GM23248 (cell line): Measurements from ENCODE around the gene FOXR1. TPM values are rescaled to one million over a fixed set of nuclear protein-coding genes. Genes with fewer than 3 reads are reported as not detected.

ENCODE experiments used
- DNase-seq: peaks from one replicate; pipeline ENCODE4 v3.0.0-alpha.2; 2015
- H2AFZ ChIP-seq: fragments of 200-600 bp; sonication (generic); 2 replicates; pipeline ENCODE4 v1.6.1; 2016; ENCODE audit warnings: antibody characterized with exemption
- H3F3A ChIP-seq: fragments of 200-600 bp; sonication (generic); 2 replicates; pipeline ENCODE4 v1.6.1; 2016; ENCODE audit warnings: mild to moderate bottlenecking, antibody characterized with exemption, mixed run types; ENCODE audit not compliant: insufficient read depth
- H3K27ac ChIP-seq: fragments of 200-600 bp; sonication (generic); 2 replicates; pipeline ENCODE4 v1.5.1; 2016; ENCODE audit warnings: mild to moderate bottlenecking
- H3K27me3 ChIP-seq: fragments of 200-600 bp; sonication (generic); replicated peaks from 2 replicates; pipeline ENCODE4 v1.6.1; 2016; ENCODE audit warnings: mild to moderate bottlenecking; ENCODE audit not compliant: insufficient read depth
- H3K36me3 ChIP-seq: fragments of 200-600 bp; sonication (generic); 2 replicates; pipeline ENCODE4 v1.6.1; 2016; ENCODE audit warnings: low read depth, mild to moderate bottlenecking
- H3K4me1 ChIP-seq: fragments of 200-600 bp; sonication (generic); 2 replicates; pipeline ENCODE4 v1.6.1; 2016; ENCODE audit warnings: mild to moderate bottlenecking; ENCODE audit not compliant: insufficient read depth
- H3K4me2 ChIP-seq: fragments of 200-600 bp; sonication (generic); one replicate; pipeline ENCODE4 v1.6.1; 2016; ENCODE audit warnings: mild to moderate bottlenecking; ENCODE audit not compliant: unreplicated experiment
- H3K4me3 ChIP-seq: fragments of 200-600 bp; sonication (generic); 2 replicates; pipeline ENCODE4 v1.5.1; 2016; ENCODE audit warnings: mild to moderate bottlenecking
- H3K79me2 ChIP-seq: fragments of 200-600 bp; sonication (generic); 2 replicates; pipeline ENCODE4 v1.6.1; 2016; ENCODE audit warnings: mild to moderate bottlenecking; ENCODE audit not compliant: insufficient read depth
- H3K9ac ChIP-seq: fragments of 200-600 bp; sonication (generic); 2 replicates; pipeline ENCODE4 v1.6.1; 2016; ENCODE audit warnings: mild to moderate bottlenecking
- H3K9me2 ChIP-seq: fragments of 200-600 bp; sonication (generic); 2 replicates; pipeline ENCODE4 v1.6.1; 2016; ENCODE audit warnings: mixed run types, mild to moderate bottlenecking, moderate library complexity; ENCODE audit not compliant: insufficient read depth
- H3K9me3 ChIP-seq: fragments of 200-600 bp; sonication (generic); one replicate; pipeline ENCODE4 v1.6.1; 2017; ENCODE audit warnings: low read depth
- H4K20me1 ChIP-seq: fragments of 200-600 bp; sonication (generic); 2 replicates; pipeline ENCODE4 v1.6.0; 2016; ENCODE audit not compliant: insufficient read depth
- EZH2 ChIP-seq: fragments of 200-600 bp; sonication (generic); IDR thresholded peaks from 2 replicates; pipeline ENCODE4 v1.6.1; 2018; ENCODE audit warnings: antibody characterized with exemption, mild to moderate bottlenecking; ENCODE audit not compliant: insufficient read depth, poor library complexity, severe bottlenecking
- EZH2phosphoT487 ChIP-seq: fragments of 200-600 bp; sonication (generic); IDR thresholded peaks from 2 replicates; pipeline ENCODE4 v1.6.1; 2018; ENCODE audit warnings: antibody characterized with exemption, moderate library complexity, mild to moderate bottlenecking, low read depth; ENCODE audit not compliant: insufficient read depth
- WGBS, 2 experiments: methylation state at CpG; one replicate each; pipeline ENCODE4 v1.1.6; 2015 to 2017; ENCODE audit warnings: low lambda C conversion rate in 2 of 2, low coverage in 1 of 2; ENCODE audit errors: missing lambda C conversion rate in 2 of 2; 5-methylcytosine and 5-hydroxymethylcytosine counted together
- in situ Hi-C: fragments of 300-500 bp; cut with MboI; formaldehyde crosslinking; loops from 2 replicates; pipeline ENCODE4 v1.15.0; 2020
- polyA plus RNA-seq: library from polyadenylated mRNA; unstranded; fragments of >200 nt; fragmentation: Nextera tagmentation; extraction: Ambion mirVana; gene quantifications from 2 replicates; pipeline ENCODE4 v1.2.1, GENCODE V29; 2016
- total RNA-seq: library from RNA; depleted of rRNA; stranded (reverse); fragments of >200 nt; shearing (Covaris generic); gene quantifications from 2 replicates; pipeline ENCODE4 v1.2.3, GENCODE V29; 2014

The FOXR1 gene
- total and polyA plus RNA-seq, 2 experiments from 2014 or later: not detected

- H3K4me1 ChIP-seq: peaks cover 9% of the 10 kb centered on the region; the same call in 1 of the 2 replicates
These were observed 40.0 kb upstream of the FOXR1 start for GRCh38 chr11:118931571-118931970.

GRCh38 chr11:118933486-118933885, 38.1 kb upstream of the FOXR1 start:
- DNase-seq: peak; percentile 37
- no peak overlapping the region for H3K27ac ChIP-seq
- H3K4me3 ChIP-seq: no peak overlapping the region
- TF ChIP-seq EZH2: no peak
- no peak for TF ChIP-seq EZH2phosphoT487
- peaks cover 6% of the 10 kb centered on the region for H3F3A ChIP-seq
- no peaks in the 10 kb centered on the region for H3K9me2 ChIP-seq
- H4K20me1 ChIP-seq: no peaks in the 10 kb centered on the region
- no peaks in the 10 kb centered on the region for H3K79me2 ChIP-seq
- no peaks in the 10 kb centered on the region for H3K9me3 ChIP-seq
- in situ Hi-C loops: no loop called here
- H3K36me3 ChIP-seq: no peaks in the 10 kb centered on the region
- no peaks in the 10 kb centered on the region for H3K27me3 ChIP-seq
- H3K9ac ChIP-seq: no peak overlapping the region
- no peak overlapping the region for H2AFZ ChIP-seq
- peaks cover 11% of the 10 kb centered on the region for H3K4me1 ChIP-seq
- WGBS, 2 experiments: 11 to 14% methylated on average over 4 of the region's 4 CpGs
- no peak overlapping the region for H3K4me2 ChIP-seq

More at GRCh38 chr11:118931571-118931970, 40.0 kb upstream of the FOXR1 start:
- Histone ChIP-seq H3K9ac (no peak overlapping the region), H3K9me2 (no peaks in the 10 kb centered on the region), H3K9me3 (no peaks in the 10 kb centered on the region), H3K79me2 (0 out of 2 replicates have a peak, but pooled peaks cover 9% of the 10 kb centered on the region), H3K27me3 (no peaks in the 10 kb centered on the region), H3K4me2 (no peak overlapping the region), H2AFZ (no peak overlapping the region), H3K36me3 (no peaks in the 10 kb centered on the region), H4K20me1 (no peaks in the 10 kb centered on the region), H3F3A (0 out of 2 replicates have a peak, but pooled peaks cover 6% of the 10 kb centered on the region), H3K27ac (no peak overlapping the region), H3K4me3 (no peak overlapping the region)
- TF ChIP-seq EZH2 (no peak), EZH2phosphoT487 (no peak)
- DNase-seq: no peak
- in situ Hi-C loops: no loop called here

- no peak overlapping the region for H2AFZ ChIP-seq
- in situ Hi-C loops: no loop called here
These were observed 36.2 kb upstream of the FOXR1 start for GRCh38 chr11:118935376-118935775.

GRCh38 chr11:118938491-118939403, 32.8 kb upstream of the FOXR1 start:
- peak; percentile 68 for DNase-seq
- in situ Hi-C loops: no loop called here
- 42 to 44% methylated on average over 11 of the region's 11 CpGs for WGBS, 2 experiments

More at GRCh38 chr11:118935376-118935775, 36.2 kb upstream of the FOXR1 start:
- Histone ChIP-seq H3K9me3 (no peaks in the 10 kb centered on the region), H3K9me2 (no peaks in the 10 kb centered on the region), H3K79me2 (no peaks in the 10 kb centered on the region), H3K4me3 (no peak overlapping the region), H3K4me2 (no peak overlapping the region), H3K4me1 (peaks cover 14% of the 10 kb centered on the region), H3K9ac (no peak overlapping the region), H4K20me1 (no peaks in the 10 kb centered on the region), H3K27me3 (no peaks in the 10 kb centered on the region), H3F3A (peaks cover 13% of the 10 kb centered on the region), H3K36me3 (no peaks in the 10 kb centered on the region), H3K27ac (no peak overlapping the region)
- 81 to 82% methylated on average over 8 of the region's 8 CpGs for WGBS, 2 experiments
- DNase-seq: no peak
- no peak for TF ChIP-seq EZH2phosphoT487

More at GRCh38 chr11:118938491-118939403, 32.8 kb upstream of the FOXR1 start:
- no peaks in the 10 kb centered on the region for H3K27me3 ChIP-seq
- H3K4me1 ChIP-seq: peaks cover 14% of the 10 kb centered on the region
- H3K4me3 ChIP-seq: no peak overlapping the region
- no peaks in the 10 kb centered on the region for H3K9me3 ChIP-seq
- H3K9ac ChIP-seq: no peak overlapping the region
- H3F3A ChIP-seq: peaks cover 13% of the 10 kb centered on the region
- no peaks in the 10 kb centered on the region for H3K9me2 ChIP-seq
- H3K79me2 ChIP-seq: no peaks in the 10 kb centered on the region
- no peak overlapping the region for H2AFZ ChIP-seq
- H3K4me2 ChIP-seq: no peak overlapping the region
- no peaks in the 10 kb centered on the region for H3K36me3 ChIP-seq
- no peak overlapping the region for H3K27ac ChIP-seq
- TF ChIP-seq EZH2 (no peak), EZH2phosphoT487 (no peak)
- no peaks in the 10 kb centered on the region for H4K20me1 ChIP-seq
